Activated CD8-positive, alpha-beta memory T cell treated with anti-CD3 and anti-CD28 coated beads for 1 hour (primary cell): ENCODE measurements around the gene SAMD8.

ENCODE experiments used
- DNase-seq, 2 donors: peaks; one replicate each; pipeline ENCODE4 v3.0.0-alpha.2; 2020; ENCODE audit warnings: low read depth in 1 of 2; ENCODE audit errors: extremely low read depth in 1 of 2

SAMD8 gene

GRCh38 chr10:75111365-75111906, at the start of gene SAMD8:
SAMD8 (plus strand) TSS chr10:75111656; CDS start chr10:75150529, 38,873 bp downstream.
- DNase-seq: peak; percentile 83 to 92

GRCh38 chr10:75061709-75062505, 49.5 kb upstream of the SAMD8 start:
- DNase-seq: no peak

- DNase-seq: no peak
Measured at GRCh38 chr10:75062506-75063299, 48.8 kb upstream of the SAMD8 start.

GRCh38 chr10:75063461-75064230, 47.8 kb upstream of the SAMD8 start:
- no peak for DNase-seq

- no peak for DNase-seq
Measured at GRCh38 chr10:75065076-75065475, 46.4 kb upstream of the SAMD8 start.

GRCh38 chr10:75066271-75066670, 45.2 kb upstream of the SAMD8 start:
- DNase-seq: no peak

GRCh38 chr10:75067272-75067671, 44.2 kb upstream of the SAMD8 start:
- DNase-seq: no peak

GRCh38 chr10:75068523-75068922, 42.9 kb upstream of the SAMD8 start:
- no peak for DNase-seq

GRCh38 chr10:75070476-75070875, 41.0 kb upstream of the SAMD8 start:
- no peak for DNase-seq

- no peak for DNase-seq
Measured at GRCh38 chr10:75070961-75071428, 40.5 kb upstream of the SAMD8 start.

GRCh38 chr10:75071756-75072155, 39.7 kb upstream of the SAMD8 start:
- no peak for DNase-seq

GRCh38 chr10:75072727-75073126, 38.7 kb upstream of the SAMD8 start:
- no peak for DNase-seq

GRCh38 chr10:75073442-75073841, 38.0 kb upstream of the SAMD8 start:
- DNase-seq: no peak

GRCh38 chr10:75074711-75075445, 36.6 kb upstream of the SAMD8 start:
- DNase-seq: no peak

GRCh38 chr10:75076348-75076747, 35.1 kb upstream of the SAMD8 start:
- DNase-seq: no peak

GRCh38 chr10:75079436-75080083, 31.9 kb upstream of the SAMD8 start:
- no peak for DNase-seq

GRCh38 chr10:75080554-75080953, 30.9 kb upstream of the SAMD8 start:
- DNase-seq: no peak

GRCh38 chr10:75081379-75081778, 30.1 kb upstream of the SAMD8 start:
- no peak for DNase-seq

- DNase-seq: no peak
Measured at GRCh38 chr10:75083972-75084833, 27.3 kb upstream of the SAMD8 start.
